Upper lobe of left lung (tissue), 6 donors: ENCODE data around the gene CCDC112. TPM values are rescaled to one million over a fixed set of nuclear protein-coding genes. Genes with fewer than 3 reads are reported as not detected.

Source experiments
- ATAC-seq, 2 donors: fragments of 200-7000 bp; cut with Tn5 transposase; one replicate each; pipeline ENCODE4 v1.9.1; 2022; ENCODE audit warnings: mild to moderate bottlenecking in 2 of 2, moderate library complexity in 2 of 2; ENCODE audit not compliant: low FRiP score in 2 of 2
- DNase-seq, 2 donors: peaks; one replicate each; pipeline ENCODE4 v3.0.0-alpha.2; 2019 to 2020
- H3K27ac ChIP-seq, 4 donors: fragments of 200-600 bp; sonication (generic); one replicate each; pipeline ENCODE4 v1.5.1; 2016 to 2019
- H3K27me3 ChIP-seq, 4 donors: fragments of 200-600 bp; sonication (generic); one replicate each; pipeline ENCODE4 v1.5.1; 2017 to 2019
- H3K36me3 ChIP-seq, 4 donors: fragments of 200-600 bp; sonication (generic); one replicate each; pipeline ENCODE4 v1.5.1; 2016 to 2019
- H3K4me1 ChIP-seq, 4 donors: fragments of 200-600 bp; sonication (generic); one replicate each; pipeline ENCODE4 v1.5.1; 2018 to 2019
- H3K4me3 ChIP-seq, 4 donors: fragments of 200-600 bp; sonication (generic); one replicate each; pipeline ENCODE4 v1.5.1; 2017 to 2019; ENCODE audit warnings: mild to moderate bottlenecking in 2 of 4, moderate library complexity in 1 of 4
- H3K9me3 ChIP-seq, 4 donors: fragments of 200-600 bp; sonication (generic); one replicate each; pipeline ENCODE4 v1.5.1; 2018 to 2019
- CTCF ChIP-seq, 6 experiments: fragments of 450-650 bp in 4 of 6; fragments of 200-600 bp in 2 of 6; sonication (generic) in 2 of 6; IDR thresholded peaks; one replicate each; pipeline ENCODE4 v1.5.1; 2016 to 2019; ENCODE audit warnings: antibody characterized with exemption in 6 of 6
- EP300 ChIP-seq, 4 donors: sonication (generic); formaldehyde crosslinking; IDR thresholded peaks; one replicate each; pipeline ENCODE4 v1.5.1; 2017; ENCODE audit warnings: antibody characterized with exemption in 4 of 4, control low read depth in 2 of 4
- POLR2A ChIP-seq, 4 donors: fragments of 450-650 bp; IDR thresholded peaks; one replicate each; pipeline ENCODE4 v1.5.1; 2016 to 2017; ENCODE audit warnings: antibody characterized with exemption in 4 of 4, mild to moderate bottlenecking in 2 of 4
- POLR2AphosphoS5 ChIP-seq, 2 donors: sonication (generic); formaldehyde crosslinking; IDR thresholded peaks; one replicate each; pipeline ENCODE4 v1.5.1; 2017; ENCODE audit warnings: antibody characterized with exemption in 2 of 2
- WGBS, 2 donors: methylation state at CpG; one replicate each; pipeline ENCODE4 v1.1.5; 2017 to 2018; 5-methylcytosine and 5-hydroxymethylcytosine counted together
- total RNA-seq, 6 donors: library from RNA; depleted of rRNA in 4 of 6; stranded (reverse); fragments of >200 nt in 4 of 6; gene quantifications; one replicate each; pipeline versions ENCODE4 v1.1.0 to v1.2.1, GENCODE V29; 2016 to 2021
- donor health status: DM: no; HTN: no; CAD: no; lungs with moderate emphysema.
- donor health status: DM: no; HTN: yes; CAD: no; lungs with severe emphysema.

Gene CCDC112
- total RNA-seq, 6 donors from 2014 or later = 1.8 to 32.7 (median 8.0) TPM

GRCh38 chr5:115271295-115272050 lies 25.0 kb downstream of the CCDC112 start:
- DNase-seq (no peak), ATAC-seq (peak in 1 of 2 donors; percentile 47)
- peak overlapping the region in 1 of 4 donors; percentile 30 for H3K27ac ChIP-seq
- H3K27me3 ChIP-seq = no peaks in the 10 kb centered on the region
- H3K9me3 ChIP-seq = no peaks in the 10 kb centered on the region
- no peak for TF ChIP-seq POLR2A (IDR thresholded peaks at IDR 0.05)
- TF ChIP-seq CTCF (IDR thresholded peaks at IDR 0.05) = no peak
- no peak for TF ChIP-seq EP300 (IDR thresholded peaks at IDR 0.05)
- no peak for TF ChIP-seq POLR2AphosphoS5 (IDR thresholded peaks at IDR 0.05)
- 82 to 89% methylated on average over 6 of the region's 6 CpGs for WGBS, 2 donors
- H3K4me3 ChIP-seq = no peak overlapping the region
- no peaks in the 10 kb centered on the region for H3K4me1 ChIP-seq
- H3K36me3 ChIP-seq = peaks cover 0 to 14% (median 4%) of the 10 kb centered on the region in 4 donors

GRCh38 chr5:115267617-115268016 lies 28.8 kb downstream of the CCDC112 start:
- TF ChIP-seq POLR2AphosphoS5 (IDR thresholded peaks at IDR 0.05) (no peak), POLR2A (IDR thresholded peaks at IDR 0.05) (no peak), EP300 (IDR thresholded peaks at IDR 0.05) (no peak), CTCF (IDR thresholded peaks at IDR 0.05) (no peak)
- Histone ChIP-seq H3K27me3 (no peaks in the 10 kb centered on the region), H3K4me3 (no peak overlapping the region), H3K4me1 (peaks cover 0 to 5% (median 0%) of the 10 kb centered on the region in 4 donors), H3K36me3 (peaks cover 0 to 4% (median 0%) of the 10 kb centered on the region in 4 donors), H3K27ac (no peak overlapping the region), H3K9me3 (no peaks in the 10 kb centered on the region)
- no peak for ATAC-seq
- DNase-seq = no peak

DNA sequence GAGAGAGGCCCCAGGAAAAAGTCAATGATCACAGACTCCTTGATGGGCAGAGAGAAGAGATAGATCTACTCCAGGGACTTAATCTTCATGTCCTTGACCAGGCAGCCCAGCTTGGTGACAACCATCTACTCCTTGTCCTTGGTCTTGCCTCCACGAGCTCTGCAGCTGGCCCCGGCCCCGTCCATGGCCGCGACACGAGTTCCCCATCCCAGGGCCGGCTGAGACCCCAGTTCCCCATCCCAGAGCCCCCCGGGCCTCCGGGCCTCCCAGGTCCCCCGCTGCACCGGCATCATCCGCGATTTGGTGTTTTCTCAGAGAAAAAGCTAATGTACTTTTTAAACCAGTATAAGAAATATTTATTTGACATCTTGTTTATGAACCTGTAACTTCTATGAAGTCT lies 31.2 kb downstream of the CCDC112 start:
- peak in 1 of 2 donors; percentile 69 for DNase-seq

DNA sequence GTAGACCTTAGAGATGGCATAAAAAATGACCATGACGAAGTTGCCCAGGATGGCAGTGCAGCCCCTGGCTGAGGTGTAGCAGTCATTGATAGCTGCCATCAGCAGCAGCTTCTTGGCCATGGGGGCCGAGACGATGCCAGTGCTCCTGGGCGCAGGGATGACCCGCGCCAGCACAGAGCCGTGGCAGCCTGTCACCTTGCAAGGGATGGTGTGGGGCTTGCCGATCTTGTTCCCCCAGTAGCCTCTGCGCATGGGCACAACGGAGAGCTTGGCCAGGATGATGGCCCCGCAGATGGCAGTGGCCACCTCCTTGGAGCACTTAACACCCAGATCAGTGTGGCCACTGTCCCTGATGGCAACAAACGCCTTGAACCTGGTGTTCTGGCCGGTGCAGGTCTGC lies 31.7 kb downstream of the CCDC112 start:
- no peak overlapping the region for H3K4me3 ChIP-seq
- H3K36me3 ChIP-seq = peaks cover 0 to 4% (median 0%) of the 10 kb centered on the region in 4 donors
- no peak for ATAC-seq
- 97 to 100% methylated on average over 10 to 12 of the region's 13 CpGs for WGBS, 2 donors
- TF ChIP-seq POLR2AphosphoS5 (IDR thresholded peaks at IDR 0.05) (no peak), POLR2A (IDR thresholded peaks at IDR 0.05) (no peak), EP300 (IDR thresholded peaks at IDR 0.05) (no peak), CTCF (IDR thresholded peaks at IDR 0.05) (no peak)
- DNase-seq = peak in 1 of 2 donors; percentile 59
- no peak overlapping the region for H3K27ac ChIP-seq
- H3K9me3 ChIP-seq = no peaks in the 10 kb centered on the region
- no peaks in the 10 kb centered on the region for H3K27me3 ChIP-seq
- peaks cover 12 to 25% (median 17%) of the 10 kb centered on the region in 4 donors for H3K4me1 ChIP-seq

More for the DNA sequence above, 31.2 kb downstream of the CCDC112 start:
- 94 to 98% methylated on average over 13 of the region's 13 CpGs for WGBS, 2 donors
- Histone ChIP-seq H3K36me3 (peaks cover 0 to 4% (median 0%) of the 10 kb centered on the region in 4 donors), H3K27ac (no peak overlapping the region), H3K4me1 (peaks cover 12 to 23% (median 15%) of the 10 kb centered on the region in 4 donors), H3K9me3 (no peaks in the 10 kb centered on the region), H3K27me3 (no peaks in the 10 kb centered on the region), H3K4me3 (no peak overlapping the region)
- TF ChIP-seq EP300 (IDR thresholded peaks at IDR 0.05) (no peak), POLR2A (IDR thresholded peaks at IDR 0.05) (no peak), CTCF (IDR thresholded peaks at IDR 0.05) (no peak), POLR2AphosphoS5 (IDR thresholded peaks at IDR 0.05) (no peak)
- ATAC-seq = no peak

- DNase-seq (no peak), ATAC-seq (no peak)
- H3K4me1 ChIP-seq = peaks cover 12 to 33% (median 19%) of the 10 kb centered on the region in 4 donors
- TF ChIP-seq CTCF (IDR thresholded peaks at IDR 0.05) (no peak), EP300 (IDR thresholded peaks at IDR 0.05) (no peak), POLR2AphosphoS5 (IDR thresholded peaks at IDR 0.05) (no peak), POLR2A (IDR thresholded peaks at IDR 0.05) (no peak)
- peak overlapping the region; percentile 84 to 87 (median 87) for H3K27ac ChIP-seq
- peak overlapping the region; percentile 70 to 89 (median 75) for H3K4me3 ChIP-seq
- 61 to 63% methylated on average over 6 to 7 of the region's 7 CpGs for WGBS, 2 donors
- no peaks in the 10 kb centered on the region for H3K9me3 ChIP-seq
- H3K36me3 ChIP-seq = peaks cover 0 to 4% (median 0%) of the 10 kb centered on the region in 4 donors
- H3K27me3 ChIP-seq = no peaks in the 10 kb centered on the region
Measured at GRCh38 chr5:115263078-115263380, 33.4 kb downstream of the CCDC112 start.
